ENCODE results near the gene PTF1A. TPM values are rescaled to one million over a fixed set of nuclear protein-coding genes. Genes with fewer than 3 reads are reported as not detected.

Gene PTF1A
- polyA plus RNA-seq, 1 of the 3 experiments (the other 2 are of a cell fraction): not detected

DNA sequence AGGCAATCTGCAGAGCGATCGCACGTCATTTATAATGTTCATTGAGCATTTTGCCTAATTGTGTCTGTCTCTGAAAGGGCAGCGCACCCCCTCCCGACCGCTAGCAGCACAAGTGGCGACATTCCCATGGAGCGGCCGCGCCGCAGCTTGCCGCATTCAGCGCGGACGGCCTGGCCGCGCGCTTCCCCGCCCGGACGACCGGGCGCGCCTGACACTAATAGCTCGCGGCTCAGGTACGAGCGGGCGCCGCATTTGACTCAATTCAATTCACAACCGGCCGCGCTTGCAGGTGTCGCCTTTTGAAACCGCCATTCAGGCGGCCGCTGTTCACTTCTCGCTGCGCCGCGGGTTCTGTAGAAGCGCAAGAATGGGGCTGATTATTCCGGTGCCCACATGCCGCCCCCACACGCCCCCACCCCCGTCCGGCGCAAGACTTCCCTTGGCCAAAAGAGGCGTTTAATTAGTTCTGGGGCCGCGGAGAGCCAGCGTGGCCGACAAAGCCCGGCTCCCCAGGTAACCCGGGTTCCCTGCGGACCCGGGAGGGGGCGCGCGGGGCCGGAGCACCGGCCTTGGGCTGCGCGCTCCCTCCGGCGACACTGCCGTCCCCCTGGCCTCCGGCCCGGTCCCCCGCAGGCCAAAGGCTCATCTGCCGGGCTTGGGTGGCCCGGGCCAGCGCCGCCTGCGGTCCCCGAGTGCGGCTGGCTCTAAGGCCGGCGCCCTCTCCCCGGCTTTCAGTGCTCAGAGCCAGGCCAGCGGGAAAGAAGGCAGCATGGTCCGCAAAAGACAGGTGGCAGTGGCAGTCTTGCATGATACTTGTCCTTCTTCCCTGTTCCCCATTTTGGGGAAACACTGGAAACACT lies 18.7 kb upstream of the PTF1A start:
- no peaks in the 10 kb centered on the region for H3K9me3 ChIP-seq
- no peak for TF ChIP-seq EP300 (IDR thresholded peaks at IDR 0.05; ENCODE audit: borderline replicate concordance in 1 of 2, low read depth in 1 of 2, low read length in 1 of 2)
- TF ChIP-seq, protein P1, sequence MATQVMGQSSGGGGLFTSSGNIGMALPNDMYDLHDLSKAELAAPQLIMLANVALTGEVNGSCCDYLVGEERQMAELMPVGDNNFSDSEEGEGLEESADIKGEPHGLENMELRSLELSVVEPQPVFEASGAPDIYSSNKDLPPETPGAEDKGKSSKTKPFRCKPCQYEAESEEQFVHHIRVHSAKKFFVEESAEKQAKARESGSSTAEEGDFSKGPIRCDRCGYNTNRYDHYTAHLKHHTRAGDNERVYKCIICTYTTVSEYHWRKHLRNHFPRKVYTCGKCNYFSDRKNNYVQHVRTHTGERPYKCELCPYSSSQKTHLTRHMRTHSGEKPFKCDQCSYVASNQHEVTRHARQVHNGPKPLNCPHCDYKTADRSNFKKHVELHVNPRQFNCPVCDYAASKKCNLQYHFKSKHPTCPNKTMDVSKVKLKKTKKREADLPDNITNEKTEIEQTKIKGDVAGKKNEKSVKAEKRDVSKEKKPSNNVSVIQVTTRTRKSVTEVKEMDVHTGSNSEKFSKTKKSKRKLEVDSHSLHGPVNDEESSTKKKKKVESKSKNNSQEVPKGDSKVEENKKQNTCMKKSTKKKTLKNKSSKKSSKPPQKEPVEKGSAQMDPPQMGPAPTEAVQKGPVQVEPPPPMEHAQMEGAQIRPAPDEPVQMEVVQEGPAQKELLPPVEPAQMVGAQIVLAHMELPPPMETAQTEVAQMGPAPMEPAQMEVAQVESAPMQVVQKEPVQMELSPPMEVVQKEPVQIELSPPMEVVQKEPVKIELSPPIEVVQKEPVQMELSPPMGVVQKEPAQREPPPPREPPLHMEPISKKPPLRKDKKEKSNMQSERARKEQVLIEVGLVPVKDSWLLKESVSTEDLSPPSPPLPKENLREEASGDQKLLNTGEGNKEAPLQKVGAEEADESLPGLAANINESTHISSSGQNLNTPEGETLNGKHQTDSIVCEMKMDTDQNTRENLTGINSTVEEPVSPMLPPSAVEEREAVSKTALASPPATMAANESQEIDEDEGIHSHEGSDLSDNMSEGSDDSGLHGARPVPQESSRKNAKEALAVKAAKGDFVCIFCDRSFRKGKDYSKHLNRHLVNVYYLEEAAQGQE (IDR thresholded peaks at IDR 0.05; ENCODE audit: low read depth, low read length): no peak
- no peak for TF ChIP-seq GABPA (IDR thresholded peaks at IDR 0.05; ENCODE audit: low read depth)
- TF ChIP-seq, protein P2, sequence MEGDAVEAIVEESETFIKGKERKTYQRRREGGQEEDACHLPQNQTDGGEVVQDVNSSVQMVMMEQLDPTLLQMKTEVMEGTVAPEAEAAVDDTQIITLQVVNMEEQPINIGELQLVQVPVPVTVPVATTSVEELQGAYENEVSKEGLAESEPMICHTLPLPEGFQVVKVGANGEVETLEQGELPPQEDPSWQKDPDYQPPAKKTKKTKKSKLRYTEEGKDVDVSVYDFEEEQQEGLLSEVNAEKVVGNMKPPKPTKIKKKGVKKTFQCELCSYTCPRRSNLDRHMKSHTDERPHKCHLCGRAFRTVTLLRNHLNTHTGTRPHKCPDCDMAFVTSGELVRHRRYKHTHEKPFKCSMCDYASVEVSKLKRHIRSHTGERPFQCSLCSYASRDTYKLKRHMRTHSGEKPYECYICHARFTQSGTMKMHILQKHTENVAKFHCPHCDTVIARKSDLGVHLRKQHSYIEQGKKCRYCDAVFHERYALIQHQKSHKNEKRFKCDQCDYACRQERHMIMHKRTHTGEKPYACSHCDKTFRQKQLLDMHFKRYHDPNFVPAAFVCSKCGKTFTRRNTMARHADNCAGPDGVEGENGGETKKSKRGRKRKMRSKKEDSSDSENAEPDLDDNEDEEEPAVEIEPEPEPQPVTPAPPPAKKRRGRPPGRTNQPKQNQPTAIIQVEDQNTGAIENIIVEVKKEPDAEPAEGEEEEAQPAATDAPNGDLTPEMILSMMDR (IDR thresholded peaks at IDR 0.05): no peak
- no peak for TF ChIP-seq TAF1 (IDR thresholded peaks at IDR 0.05; ENCODE audit: borderline replicate concordance, low read depth, low read length)
- no peak for TF ChIP-seq NFIC (IDR thresholded peaks at IDR 0.05; ENCODE audit: borderline replicate concordance)
- H3K79me2 ChIP-seq (ENCODE audit: insufficient read depth): no peaks in the 10 kb centered on the region
- no peak overlapping the region for H3K9ac ChIP-seq
- H2AFZ ChIP-seq (ENCODE audit: low read depth): no peak overlapping the region
- ChIA-PET POLR2A (no interaction called here), CTCF (interaction anchor here (2.3 kb wide), 1 partner anchor 16 kb away, joined by 13 read pairs; no protein-coding TSS in a partner anchor)
- H4K20me1 ChIP-seq (ENCODE audit: insufficient read depth): no peaks in the 10 kb centered on the region
- no peaks in the 10 kb centered on the region for H3K4me1 ChIP-seq (ENCODE audit: control insufficient read depth in 1 of 2, insufficient read depth in 2 of 2, low read depth in 1 of 2, low read length in 1 of 2)
- no peaks in the 10 kb centered on the region for H3K36me3 ChIP-seq (replicated peaks in 1 of 2; ENCODE audit: control insufficient read depth in 1 of 2, insufficient read depth in 2 of 2, low read length in 1 of 2)
- H3K27ac ChIP-seq (ENCODE audit: low read depth in 2 of 2, low read length in 1 of 2): no peak overlapping the region
- H3F3A ChIP-seq (replicated peaks; ENCODE audit: insufficient read depth): no peaks in the 10 kb centered on the region
- peak overlapping the region in 1 of 2 experiments; percentile 9; a peak in 1 of 4 replicates for H3K4me3 ChIP-seq (ENCODE audit: low read depth in 2 of 2, low read length in 1 of 2)
- no peak overlapping the region for H3K4me2 ChIP-seq
- H3K9me2 ChIP-seq: no peaks in the 10 kb centered on the region
- H3K27me3 ChIP-seq (ENCODE audit: insufficient read depth): peaks cover 31% of the 10 kb centered on the region; the same call in 1 of the 2 replicates
- DNase-seq: peak; percentile 75
- 16% methylated on average over 37 of the region's 82 CpGs for WGBS (ENCODE audit: low lambda C conversion rate)

GRCh38 chr10:23174074-23174976 lies 17.8 kb upstream of the PTF1A start:
- Histone ChIP-seq H3K4me1 (ENCODE audit: control insufficient read depth in 1 of 2, insufficient read depth in 2 of 2, low read depth in 1 of 2, low read length in 1 of 2) (no peaks in the 10 kb centered on the region), H3K27ac (ENCODE audit: low read depth in 2 of 2, low read length in 1 of 2) (no peak overlapping the region), H3K36me3 (replicated peaks in 1 of 2; ENCODE audit: control insufficient read depth in 1 of 2, insufficient read depth in 2 of 2, low read length in 1 of 2) (no peaks in the 10 kb centered on the region), H3K79me2 (ENCODE audit: insufficient read depth) (no peaks in the 10 kb centered on the region), H3K9me3 (no peaks in the 10 kb centered on the region), H3K4me2 (no peak overlapping the region), H3F3A (replicated peaks; ENCODE audit: insufficient read depth) (no peaks in the 10 kb centered on the region), H3K4me3 (ENCODE audit: low read depth in 2 of 2, low read length in 1 of 2) (no peak overlapping the region), H3K9ac (no peak overlapping the region), H3K27me3 (ENCODE audit: insufficient read depth) (peaks cover 31% of the 10 kb centered on the region; the same call in 1 of the 2 replicates), H2AFZ (ENCODE audit: low read depth) (no peak overlapping the region), H3K9me2 (no peaks in the 10 kb centered on the region), H4K20me1 (ENCODE audit: insufficient read depth) (no peaks in the 10 kb centered on the region)
- 31% methylated on average over 35 of the region's 88 CpGs for WGBS (ENCODE audit: low lambda C conversion rate)
- DNase-seq: no peak
- CTCF ChIA-PET: no interaction called here
- POLR2A ChIA-PET: no interaction called here
- no peak for TF ChIP-seq GABPA (IDR thresholded peaks at IDR 0.05; ENCODE audit: low read depth)
- TF ChIP-seq POLR2AphosphoS5 (IDR thresholded peaks at IDR 0.05; ENCODE audit: low read depth, low read length): no peak
- TF ChIP-seq EP300 (IDR thresholded peaks at IDR 0.05; ENCODE audit: borderline replicate concordance in 1 of 2, low read depth in 1 of 2, low read length in 1 of 2): no peak
- no peak for TF ChIP-seq CHD2 (IDR thresholded peaks at IDR 0.05; ENCODE audit: low read length, partially characterized antibody)
- no peak for TF ChIP-seq EZH2phosphoT487 (IDR thresholded peaks at IDR 0.05; ENCODE audit: borderline replicate concordance, low read depth)
- TF ChIP-seq TCF12 (IDR thresholded peaks at IDR 0.05): no peak
- no peak for TF ChIP-seq MEF2A (IDR thresholded peaks at IDR 0.05; ENCODE audit: borderline replicate concordance, low read depth)
- TF ChIP-seq, protein P3, sequence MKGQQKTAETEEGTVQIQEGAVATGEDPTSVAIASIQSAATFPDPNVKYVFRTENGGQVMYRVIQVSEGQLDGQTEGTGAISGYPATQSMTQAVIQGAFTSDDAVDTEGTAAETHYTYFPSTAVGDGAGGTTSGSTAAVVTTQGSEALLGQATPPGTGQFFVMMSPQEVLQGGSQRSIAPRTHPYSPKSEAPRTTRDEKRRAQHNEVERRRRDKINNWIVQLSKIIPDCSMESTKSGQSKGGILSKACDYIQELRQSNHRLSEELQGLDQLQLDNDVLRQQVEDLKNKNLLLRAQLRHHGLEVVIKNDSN (IDR thresholded peaks at IDR 0.05; ENCODE audit: borderline replicate concordance, low read depth): no peak
- no peak for TF ChIP-seq FOSL2 (IDR thresholded peaks at IDR 0.05; ENCODE audit: borderline replicate concordance, low read depth)
- TF ChIP-seq TEAD4 (IDR thresholded peaks at IDR 0.05; ENCODE audit: borderline replicate concordance, insufficient read depth): no peak
- TF ChIP-seq, protein P4, sequence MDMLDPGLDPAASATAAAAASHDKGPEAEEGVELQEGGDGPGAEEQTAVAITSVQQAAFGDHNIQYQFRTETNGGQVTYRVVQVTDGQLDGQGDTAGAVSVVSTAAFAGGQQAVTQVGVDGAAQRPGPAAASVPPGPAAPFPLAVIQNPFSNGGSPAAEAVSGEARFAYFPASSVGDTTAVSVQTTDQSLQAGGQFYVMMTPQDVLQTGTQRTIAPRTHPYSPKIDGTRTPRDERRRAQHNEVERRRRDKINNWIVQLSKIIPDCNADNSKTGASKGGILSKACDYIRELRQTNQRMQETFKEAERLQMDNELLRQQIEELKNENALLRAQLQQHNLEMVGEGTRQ (IDR thresholded peaks at IDR 0.05; ENCODE audit: borderline replicate concordance, low read depth, low read length): no peak
- no peak for TF ChIP-seq MAX (IDR thresholded peaks at IDR 0.05; ENCODE audit: low read depth)
